GM21360 (cell line): ENCODE measurements around the gene IL19.

Experiments used
- ATAC-seq: cut with Tn5 transposase; IDR thresholded peaks from one replicate; pipeline ENCODE4 v1.9.1; 2021; ENCODE audit warnings: mild to moderate bottlenecking, moderate library complexity; ENCODE audit not compliant: unreplicated experiment

Gene IL19, protein sequence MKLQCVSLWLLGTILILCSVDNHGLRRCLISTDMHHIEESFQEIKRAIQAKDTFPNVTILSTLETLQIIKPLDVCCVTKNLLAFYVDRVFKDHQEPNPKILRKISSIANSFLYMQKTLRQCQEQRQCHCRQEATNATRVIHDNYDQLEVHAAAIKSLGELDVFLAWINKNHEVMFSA

DNA sequence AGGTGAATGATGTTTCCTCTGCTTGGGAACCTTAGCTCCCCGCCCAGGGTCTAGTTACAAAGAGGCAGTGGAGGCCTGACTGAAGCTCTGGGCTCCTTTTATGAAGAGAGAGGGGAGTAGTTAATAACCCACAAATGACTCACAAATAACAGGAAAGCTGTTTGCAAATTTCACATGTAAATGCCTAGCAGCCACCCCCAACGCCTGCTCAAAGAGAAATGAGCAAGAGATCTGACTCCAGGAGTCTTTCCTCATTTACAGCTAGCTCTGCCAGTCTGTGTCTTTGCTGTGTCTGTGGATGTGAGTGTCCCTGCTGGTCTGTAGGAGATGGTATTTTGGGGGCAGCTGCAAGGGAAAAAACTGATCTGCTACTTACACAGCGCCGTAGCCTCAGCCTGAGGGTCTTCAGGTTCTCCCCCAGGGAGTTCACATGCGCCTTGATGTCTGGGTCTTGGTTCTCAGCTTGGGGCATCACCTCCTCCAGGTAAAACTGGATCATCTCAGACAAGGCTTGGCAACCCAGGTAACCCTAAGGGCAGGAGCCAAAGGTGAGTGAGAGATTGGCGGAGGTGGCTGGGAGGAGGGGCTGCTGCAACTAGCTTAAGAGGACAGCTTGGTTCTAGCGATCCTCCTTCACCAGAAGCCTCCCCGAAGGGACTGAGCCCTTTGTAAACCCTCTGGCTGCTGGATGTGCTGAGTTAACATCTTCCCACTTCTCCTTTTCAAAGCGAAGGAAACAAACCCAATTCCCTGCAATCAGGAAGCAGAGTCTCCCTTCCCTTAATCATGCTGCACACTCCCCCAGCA lies at the start of gene IL19:
IL19 (plus strand) TSS at position 243 of the 807 bp plus-strand sequence. CDS start 65,890 bp downstream, outside the sequence.
- no peak for ATAC-seq

DNA sequence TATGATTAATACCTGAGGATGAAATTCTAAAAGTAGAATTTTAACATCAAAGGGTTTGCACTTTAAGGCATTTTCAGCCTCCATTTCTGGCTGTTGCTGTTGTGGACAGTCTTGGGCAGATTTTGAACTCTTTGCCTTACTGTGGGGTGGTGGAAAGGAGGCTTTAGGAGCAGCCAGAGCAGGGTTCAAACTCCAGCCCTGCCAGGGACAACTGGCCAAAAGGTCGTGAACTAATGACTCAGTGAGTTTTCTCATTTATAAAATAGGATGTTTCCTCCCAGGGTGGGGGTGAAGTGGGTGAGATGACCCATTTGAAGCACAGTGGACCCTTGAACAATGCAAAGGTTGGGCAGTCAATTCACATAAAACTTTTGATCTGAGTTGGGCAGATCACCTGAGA lies 49.1 kb upstream of the IL19 start:
- no peak for ATAC-seq

DNA sequence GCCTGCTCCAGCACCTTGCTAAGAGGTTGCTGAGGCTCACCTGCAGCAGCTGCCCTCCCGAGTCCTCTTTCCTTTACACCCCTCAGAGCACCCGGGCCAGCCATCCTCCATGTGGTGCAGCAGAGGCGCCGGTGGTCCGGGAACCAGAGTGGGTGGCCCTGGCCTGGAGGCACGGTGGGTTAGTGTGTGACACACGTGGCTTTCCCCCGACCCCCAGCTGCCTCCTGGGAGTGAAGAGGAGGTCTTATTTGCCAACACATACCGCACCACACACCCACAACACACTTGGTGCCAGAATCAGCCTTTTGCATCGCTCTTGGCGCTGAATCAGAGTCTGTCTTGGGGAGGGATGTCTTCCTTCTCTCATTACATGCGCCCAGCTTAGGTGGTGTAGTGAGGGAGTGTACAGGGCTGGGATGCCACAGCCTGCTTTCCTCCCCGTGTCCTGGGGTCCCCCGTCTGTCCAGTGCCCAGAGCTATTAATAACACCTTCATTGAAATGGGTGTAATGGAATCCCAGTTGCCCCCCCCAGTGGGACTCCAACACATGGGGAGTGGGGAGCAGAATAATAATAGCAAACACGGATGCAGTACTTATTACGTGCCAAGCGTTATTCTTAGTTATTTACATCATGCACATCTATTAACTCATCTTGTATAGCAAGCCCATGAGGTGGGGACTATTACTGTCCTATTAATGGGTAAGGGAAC lies 47.7 kb upstream of the IL19 start:
- no peak for ATAC-seq

DNA sequence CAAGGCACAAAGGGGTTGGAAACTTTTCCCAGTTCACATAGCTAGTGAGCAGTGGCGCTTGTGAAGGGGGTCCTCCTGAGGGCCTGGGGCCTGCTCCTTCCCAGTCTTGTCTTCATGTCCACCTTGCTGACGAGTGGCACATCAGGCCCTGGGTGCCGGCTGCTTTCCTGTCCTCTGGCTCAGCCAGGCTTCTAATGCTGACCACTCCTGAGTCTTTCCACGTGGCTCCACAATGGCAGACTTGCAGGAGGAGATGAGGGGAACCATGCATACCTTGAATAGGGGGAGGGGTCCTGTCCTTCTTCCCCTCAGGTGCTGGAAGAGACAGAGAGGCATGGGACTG lies 47.1 kb upstream of the IL19 start:
- ATAC-seq = no peak

DNA sequence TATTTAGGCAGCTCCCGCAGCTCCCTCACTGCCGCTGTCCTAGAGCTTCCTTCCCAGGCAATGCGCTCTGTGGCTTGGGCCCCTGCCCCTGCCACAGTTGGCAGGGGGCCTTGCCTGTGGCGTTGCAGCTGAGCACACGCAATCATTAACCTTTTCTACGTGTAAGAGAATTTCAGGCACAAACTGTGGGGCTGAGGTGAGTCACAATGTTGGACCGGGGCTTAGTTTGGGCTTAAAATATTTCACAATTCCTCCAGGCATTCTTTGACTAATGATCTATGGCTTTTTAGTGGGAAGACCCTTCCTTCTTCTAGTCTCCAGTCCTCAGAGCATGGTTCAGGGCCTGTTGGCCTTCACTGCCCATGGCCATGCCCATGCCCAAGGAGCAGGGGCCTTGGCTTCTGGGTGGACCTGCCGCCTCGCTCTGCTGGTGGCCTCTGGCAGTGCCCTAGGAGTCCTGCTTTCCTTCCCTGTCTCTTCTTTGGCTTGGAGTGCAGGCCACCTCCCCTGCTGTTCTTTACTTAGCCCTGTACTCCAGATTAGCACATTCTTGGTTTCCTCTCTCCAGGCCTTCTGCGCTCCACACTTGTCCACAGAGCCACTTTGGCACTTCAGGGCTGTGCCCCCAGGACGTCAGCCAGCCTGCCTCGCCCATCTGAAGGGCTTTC lies 46.6 kb upstream of the IL19 start:
- ATAC-seq = no peak

DNA sequence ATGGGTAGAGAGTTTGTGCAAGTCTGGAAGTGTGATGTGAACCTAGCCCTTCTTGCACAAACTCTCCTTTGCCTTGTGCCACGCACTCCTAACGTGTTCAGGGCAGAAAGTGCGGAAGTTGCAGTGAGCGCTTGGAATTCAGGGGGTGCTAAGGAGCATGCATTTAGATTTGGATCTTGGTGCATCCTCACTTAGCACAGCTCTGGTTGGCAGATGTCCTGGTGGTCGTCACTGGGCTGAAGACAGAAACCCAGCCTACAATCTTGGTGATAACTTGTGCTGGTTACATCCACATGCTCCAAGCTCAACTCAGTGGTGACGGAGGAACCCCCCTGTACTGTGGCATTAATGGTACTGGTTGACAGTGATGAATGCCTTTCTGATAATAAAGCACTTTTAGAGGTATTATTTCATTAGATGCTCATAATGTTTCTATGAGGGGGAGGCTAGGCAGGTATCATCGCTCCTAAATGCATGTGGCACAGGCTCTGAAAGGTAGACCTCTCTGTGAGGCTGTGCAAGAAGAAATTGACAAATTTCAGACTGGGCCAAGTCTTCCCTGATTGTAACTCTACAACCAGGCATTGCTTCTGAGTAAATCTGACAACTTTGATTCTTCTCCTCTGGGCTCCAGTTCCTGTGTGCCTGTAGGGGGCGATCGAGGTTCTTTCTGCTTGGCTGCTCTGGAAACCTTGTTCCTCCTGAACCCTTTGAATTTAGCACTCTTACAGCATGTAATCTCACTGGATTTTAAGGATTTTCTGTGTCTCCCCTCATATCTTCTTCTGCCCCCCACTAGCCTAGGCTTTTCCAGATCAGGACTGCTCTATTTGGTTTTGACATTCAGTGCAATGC lies 45.2 kb upstream of the IL19 start:
- ATAC-seq = no peak

DNA sequence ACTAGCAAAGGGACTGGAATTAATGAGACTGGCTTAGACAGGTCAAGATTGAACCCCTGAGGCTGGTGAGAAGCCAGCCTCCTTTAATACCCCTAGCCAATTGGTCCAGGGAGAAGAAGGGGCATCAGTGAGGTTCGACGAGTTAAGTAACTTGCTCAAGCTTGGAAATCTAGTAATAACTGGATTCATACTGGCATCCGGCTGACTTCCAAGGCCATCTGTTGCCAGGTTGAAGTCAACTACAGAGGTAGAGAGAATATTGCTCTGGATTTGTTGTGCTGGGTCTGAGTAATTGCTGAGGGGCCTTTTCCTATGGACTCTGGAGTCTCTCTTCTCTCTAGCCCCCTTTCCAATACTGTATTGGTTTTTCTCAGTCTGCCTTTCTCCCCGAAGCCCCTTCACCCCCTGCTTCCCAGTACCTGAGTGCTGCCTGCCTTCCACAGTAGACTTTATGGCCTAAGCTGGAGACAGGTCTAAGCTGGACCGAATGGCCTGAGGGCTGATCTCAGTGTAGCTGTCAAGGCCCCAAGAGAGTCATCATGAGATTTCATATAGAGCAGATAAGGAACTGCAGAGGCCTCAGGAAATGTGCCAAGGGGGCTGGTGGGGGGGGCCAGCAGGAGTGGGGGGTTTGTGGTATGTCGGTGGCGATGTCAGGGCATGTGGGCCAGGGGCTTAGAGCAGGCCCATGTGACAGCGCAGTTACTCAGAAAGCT lies 42.4 kb upstream of the IL19 start:
- ATAC-seq = no peak

DNA sequence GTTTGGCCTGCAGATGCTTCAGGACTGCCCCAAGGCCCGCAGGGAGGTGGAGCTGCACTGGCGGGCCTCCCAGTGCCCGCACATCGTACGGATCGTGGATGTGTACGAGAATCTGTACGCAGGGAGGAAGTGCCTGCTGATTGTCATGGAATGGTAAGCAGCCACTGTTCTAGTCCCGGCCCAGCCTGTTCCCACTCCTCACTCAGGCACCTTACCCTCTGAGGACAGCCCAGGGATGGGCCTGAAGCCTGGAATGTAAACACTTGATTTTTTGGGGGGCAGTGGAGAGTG lies 41.9 kb upstream of the IL19 start:
- no peak for ATAC-seq

DNA sequence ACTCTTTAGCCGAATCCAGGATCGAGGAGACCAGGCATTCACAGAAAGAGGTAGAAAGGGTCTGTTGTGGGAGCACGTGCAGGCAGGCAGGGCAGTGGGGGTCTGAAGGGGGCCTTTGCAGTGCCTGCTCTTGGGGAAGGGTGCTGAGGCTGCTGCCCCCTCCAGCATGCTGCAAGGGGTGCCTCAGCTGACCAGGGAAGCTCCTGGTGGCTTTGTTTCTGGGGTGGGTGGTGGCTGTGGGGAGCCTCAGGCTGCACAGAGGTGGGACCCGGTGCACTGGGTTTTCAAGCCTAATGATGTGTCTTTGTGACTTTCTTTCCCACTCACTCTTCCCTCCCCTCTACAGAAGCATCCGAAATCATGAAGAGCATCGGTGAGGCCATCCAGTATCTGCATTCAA lies 41.5 kb upstream of the IL19 start:
- no peak for ATAC-seq

DNA sequence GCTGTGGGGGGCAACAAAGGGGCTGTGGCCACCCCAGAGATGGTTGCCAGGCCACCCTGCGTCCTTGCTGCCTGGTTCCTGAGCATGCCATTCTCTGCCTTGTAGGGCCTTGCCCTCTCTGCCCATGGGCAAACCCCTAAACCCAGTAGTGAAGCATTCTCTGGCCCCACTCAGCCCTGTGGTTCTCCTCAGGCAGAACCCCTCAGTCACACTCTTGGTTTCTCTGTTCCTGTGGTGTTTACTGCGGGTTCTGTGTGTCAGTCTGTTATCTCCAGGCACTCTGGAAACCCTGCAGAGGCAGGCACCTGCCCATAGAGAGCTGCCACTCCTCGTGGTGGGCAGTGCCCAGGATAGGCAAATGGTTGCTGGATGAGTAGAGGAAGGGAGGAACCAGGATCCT lies 41.1 kb upstream of the IL19 start:
- ATAC-seq = no peak

DNA sequence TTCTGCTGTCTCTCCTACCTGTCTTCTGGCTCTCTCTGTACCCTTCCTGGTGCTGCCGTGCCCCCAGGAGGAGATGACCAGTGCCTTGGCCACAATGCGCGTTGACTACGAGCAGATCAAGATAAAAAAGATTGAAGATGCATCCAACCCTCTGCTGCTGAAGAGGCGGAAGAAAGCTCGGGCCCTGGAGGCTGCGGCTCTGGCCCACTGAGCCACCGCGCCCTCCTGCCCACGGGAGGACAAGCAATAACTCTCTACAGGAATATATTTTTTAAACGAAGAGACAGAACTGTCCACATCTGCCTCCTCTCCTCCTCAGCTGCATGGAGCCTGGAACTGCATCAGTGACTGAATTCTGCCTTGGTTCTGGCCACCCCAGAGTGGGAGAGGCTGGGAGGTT lies 38.1 kb upstream of the IL19 start:
- ATAC-seq = no peak

DNA sequence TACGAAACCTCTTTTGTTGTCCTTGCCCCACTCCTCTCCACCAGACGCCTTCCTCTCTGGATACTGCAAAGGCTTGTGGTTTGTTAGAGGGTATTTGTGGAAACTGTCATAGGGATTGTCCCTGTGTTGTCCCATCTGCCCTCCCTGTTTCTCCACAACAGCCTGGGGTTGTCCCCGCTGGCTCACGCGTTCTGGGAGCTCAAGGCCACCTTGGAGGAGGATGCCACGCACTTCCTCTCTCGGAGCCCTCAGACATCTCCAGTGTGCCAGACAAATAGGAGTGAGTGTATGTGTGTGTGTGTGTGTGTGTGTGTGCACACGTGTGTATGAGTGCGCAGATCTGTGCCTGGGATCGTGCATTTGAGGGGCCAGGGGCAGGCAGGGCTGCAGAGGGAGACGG lies 37.6 kb upstream of the IL19 start:
- no peak for ATAC-seq

DNA sequence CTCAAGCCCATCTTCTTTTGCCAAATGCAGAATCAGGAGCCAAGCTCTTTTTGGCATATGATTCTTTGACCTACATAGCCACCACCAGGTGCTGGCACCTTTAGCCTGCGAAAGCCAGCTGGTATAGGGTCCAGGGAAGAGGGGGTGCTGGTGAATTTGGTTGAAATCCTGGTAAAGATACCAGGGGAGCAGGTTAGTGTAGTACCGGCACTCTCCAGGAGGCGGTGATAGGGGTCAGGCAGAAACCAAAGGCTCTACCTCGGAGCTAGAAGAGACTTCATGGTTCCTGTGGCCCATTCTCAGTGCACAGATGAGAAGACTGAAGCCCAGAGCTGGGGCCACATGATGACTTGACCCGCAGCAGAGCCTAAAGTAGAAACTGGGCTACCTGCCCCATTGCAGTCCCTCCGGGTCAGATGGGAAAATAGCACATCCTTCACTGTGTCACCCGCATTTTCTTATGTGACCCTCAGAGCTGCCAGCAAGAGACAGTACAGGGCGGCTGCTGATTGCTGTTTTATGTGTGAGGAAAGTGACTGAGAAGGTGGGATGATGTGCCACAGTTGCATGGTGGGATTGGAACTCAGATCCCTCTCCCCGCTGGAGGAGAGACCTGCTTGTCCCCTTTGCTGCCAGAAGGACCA lies 36.0 kb upstream of the IL19 start:
- no peak for ATAC-seq

DNA sequence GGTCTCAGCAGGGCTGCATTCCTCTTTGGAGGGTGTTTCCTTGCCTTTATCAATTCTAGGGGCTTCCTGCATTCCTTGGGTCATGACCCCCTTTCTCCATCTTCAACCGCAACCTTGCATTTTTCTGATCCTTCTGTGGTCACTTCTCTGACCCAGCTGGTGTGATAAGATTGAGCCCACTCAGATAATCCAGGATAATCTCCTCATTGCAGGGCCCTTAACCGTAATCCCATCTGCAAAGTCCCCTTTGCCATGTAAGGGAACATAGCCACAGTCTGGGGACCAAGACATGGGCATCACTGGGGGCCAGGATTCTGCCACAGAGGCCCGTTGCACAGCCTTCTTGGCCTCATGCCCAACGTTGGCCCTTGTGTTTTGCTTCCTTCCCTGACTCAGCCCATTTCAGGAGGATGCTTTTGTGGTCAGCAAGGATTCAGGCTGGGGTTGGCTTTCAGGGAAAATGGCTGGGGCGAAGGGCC lies 35.0 kb upstream of the IL19 start:
- ATAC-seq = no peak

DNA sequence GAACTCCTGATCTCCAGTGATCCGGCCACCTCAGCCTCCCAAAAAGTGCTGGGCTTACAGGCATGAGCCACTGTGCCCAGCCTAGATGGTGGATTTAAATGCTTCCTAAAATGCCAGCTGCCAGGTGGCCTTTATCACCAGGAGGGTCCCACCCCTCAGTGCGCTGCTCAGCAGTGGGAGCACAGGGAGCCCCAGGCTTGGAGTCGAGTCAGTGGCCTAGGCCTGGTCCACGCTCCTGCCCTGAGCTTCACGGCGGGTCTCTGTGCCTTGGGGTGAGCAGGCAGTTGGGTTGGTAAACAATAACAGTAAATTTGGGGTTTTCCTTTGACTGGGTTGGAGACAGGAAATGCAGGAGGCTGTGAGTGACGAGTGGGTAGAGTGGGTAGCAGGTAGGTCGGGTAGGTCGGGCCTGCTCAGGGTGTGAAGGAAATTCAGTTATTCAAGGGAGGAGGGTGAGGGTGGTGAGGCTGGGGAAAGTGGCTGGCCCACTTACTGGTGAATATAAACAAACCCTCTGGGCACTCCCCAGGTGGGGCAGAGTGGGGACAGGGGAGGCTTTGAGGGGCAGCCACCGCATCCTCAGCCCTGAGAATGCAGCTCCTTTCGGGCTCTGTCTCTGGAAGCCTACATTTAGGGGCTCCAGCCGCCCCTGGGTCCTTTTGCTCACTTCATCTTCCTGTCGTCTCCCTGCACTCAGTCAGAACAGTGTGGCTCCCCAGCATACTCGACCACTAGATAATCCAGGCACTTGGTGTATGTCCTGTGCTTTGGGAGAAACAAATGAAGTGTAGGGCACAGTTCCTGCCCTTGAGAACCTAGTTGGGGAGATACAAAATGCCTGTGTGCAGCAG lies 33.5 kb upstream of the IL19 start:
- ATAC-seq = no peak

DNA sequence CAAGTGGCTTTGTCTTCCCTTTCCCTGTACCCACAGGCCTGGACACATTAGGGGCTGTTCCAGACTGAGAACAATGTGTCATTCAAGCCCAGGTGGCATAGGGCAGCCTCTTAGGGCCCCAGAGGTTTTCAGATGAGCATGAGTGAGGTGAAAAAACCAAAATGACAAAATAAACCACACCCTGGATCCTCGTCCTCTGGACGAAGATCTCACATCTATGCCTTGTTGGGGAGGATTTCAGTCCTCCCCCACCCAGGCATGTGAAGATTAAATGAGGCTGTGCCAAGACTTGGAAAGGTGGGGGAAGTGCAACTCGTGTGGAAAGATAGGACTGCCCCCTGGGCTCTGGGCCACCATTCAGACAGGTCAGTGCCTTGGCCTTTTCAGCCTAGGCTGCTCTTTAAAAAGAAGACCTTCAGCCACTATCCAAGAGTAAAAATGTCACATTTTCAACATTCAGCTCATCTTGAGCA lies 32.8 kb upstream of the IL19 start:
- no peak for ATAC-seq

DNA sequence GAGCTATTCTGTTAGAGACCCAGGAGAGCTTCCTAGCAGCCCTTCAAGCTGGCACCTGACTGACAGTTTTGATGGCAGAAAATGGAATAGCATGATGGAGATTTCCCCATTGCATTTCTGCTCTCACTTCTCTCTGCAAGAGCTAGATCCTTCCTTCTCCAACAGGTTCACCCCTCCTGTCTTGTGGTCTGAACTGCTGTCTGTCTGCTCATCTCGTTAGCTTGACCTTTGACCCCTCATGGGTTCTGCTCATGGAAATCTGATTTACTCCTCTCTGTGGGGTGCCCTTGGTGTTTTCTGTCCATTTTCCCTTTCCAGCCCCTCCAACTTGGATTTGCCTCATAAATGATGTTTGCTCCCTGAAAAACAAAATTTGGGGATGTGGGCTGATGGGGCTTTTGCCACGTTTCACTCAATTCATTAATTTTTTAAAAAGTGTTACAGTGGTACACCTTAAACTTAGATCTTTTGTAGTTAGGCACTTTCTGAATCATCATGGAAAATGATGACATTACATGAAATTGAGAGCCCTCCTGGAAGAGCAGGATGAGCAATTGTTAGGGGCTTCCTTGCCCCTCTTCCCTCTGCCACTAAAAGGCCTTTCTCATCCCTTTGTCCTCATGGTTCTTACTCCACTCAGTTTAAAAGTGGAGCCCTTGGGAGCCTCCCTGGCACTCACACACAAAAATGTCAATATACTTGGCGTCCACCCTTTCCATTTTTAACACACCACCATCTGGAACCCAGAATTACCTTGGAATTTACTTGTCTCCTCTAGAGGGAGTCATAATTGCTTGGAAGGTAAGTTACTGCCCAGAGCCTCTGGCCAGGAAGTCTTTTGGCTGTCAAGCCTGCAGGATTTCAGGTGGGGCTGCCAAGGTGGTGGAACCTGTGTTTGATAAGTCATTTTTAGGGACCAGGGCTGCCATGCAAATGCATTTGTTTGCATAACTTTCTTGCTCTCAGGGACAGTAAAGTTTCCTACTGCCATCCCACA lies 31.9 kb upstream of the IL19 start:
- peak; percentile 0 for ATAC-seq
